OCI-LY3 (cell line): ENCODE measurements around the gene TRIM40.

Source experiments
- H2AFZ ChIP-seq: fragments of 200-600, 300-600 bp; shearing (Covaris generic); 2 replicates; pipeline ENCODE4 v1.6.0; 2014; ENCODE audit warnings: antibody characterized with exemption, low read depth, low read length
- H3K27ac ChIP-seq: fragments of 200-600, 300-600 bp; sonication (generic); 2 replicates; pipeline ENCODE4 v1.5.1; 2014; ENCODE audit warnings: mild to moderate bottlenecking, low read length, moderate library complexity, mixed read lengths
- H3K27me3 ChIP-seq: fragments of 200-600, 300-600 bp; sonication (generic); 2 replicates; pipeline ENCODE4 v1.6.1; 2014; ENCODE audit warnings: low read depth, low read length, mixed read lengths
- H3K36me3 ChIP-seq: fragments of 200-600, 300-600 bp; sonication (generic); replicated peaks from 2 replicates; pipeline ENCODE3; 2014; ENCODE audit warnings: low read depth, low read length, mixed read lengths
- H3K4me1 ChIP-seq: fragments of 300-600, 200-600 bp; sonication (generic); 2 replicates; pipeline ENCODE4 v1.6.1; 2014; ENCODE audit warnings: low read length, mixed read lengths
- H3K4me2 ChIP-seq: fragments of 200-600, 300-600 bp; sonication (generic); 2 replicates; pipeline ENCODE4 v1.6.1; 2014; ENCODE audit warnings: low read length, mixed read lengths
- H3K4me3 ChIP-seq: fragments of 300-600, 200-600 bp; sonication (generic); 2 replicates; pipeline ENCODE4 v1.5.1; 2014; ENCODE audit warnings: antibody characterized with exemption, mild to moderate bottlenecking, low read length, moderate library complexity
- H3K79me2 ChIP-seq: fragments of 300-600, 200-600 bp; shearing (Covaris generic); 2 replicates; pipeline ENCODE4 v1.6.1; 2014; ENCODE audit warnings: mild to moderate bottlenecking, low read length, mixed read lengths
- H3K9ac ChIP-seq: fragments of 300-600, 200-600 bp; shearing (Covaris generic); 2 replicates; pipeline ENCODE4 v1.6.0; 2014; ENCODE audit warnings: mild to moderate bottlenecking, low read length, moderate library complexity
- H3K9me3 ChIP-seq: fragments of 200-600, 300-600 bp; shearing (Covaris generic); 2 replicates; pipeline ENCODE4 v1.6.1; 2014; ENCODE audit warnings: low read length, mixed read lengths; ENCODE audit not compliant: insufficient read depth
- H4K20me1 ChIP-seq: fragments of 200-600, 300-600 bp; sonication (generic); 2 replicates; pipeline ENCODE4 v1.6.1; 2016; ENCODE audit warnings: low read length, mixed read lengths; ENCODE audit not compliant: insufficient read depth
- CTCF ChIP-seq: fragments of 200-600, 300-600 bp; sonication (generic); IDR thresholded peaks from 2 replicates; pipeline ENCODE4 v1.5.1; 2014; ENCODE audit warnings: antibody characterized with exemption, low read length, low read depth
- EZH2phosphoT487 ChIP-seq: fragments of 200-600 bp; shearing (Covaris generic); IDR thresholded peaks from 2 replicates; pipeline ENCODE4 v1.6.1; 2018; ENCODE audit warnings: antibody characterized with exemption, mixed run types, low read depth

Gene TRIM40

GRCh38 chr6:30093951-30094661 is 41.8 kb upstream of the TRIM40 start:
- H2AFZ ChIP-seq: no peak overlapping the region
- peaks cover 8% of the 10 kb centered on the region; the same call in 1 of the 2 replicates for H3K27me3 ChIP-seq
- H3K4me2 ChIP-seq: no peak overlapping the region
- no peak overlapping the region for H3K27ac ChIP-seq
- H3K79me2 ChIP-seq: no peaks in the 10 kb centered on the region
- H3K4me3 ChIP-seq: no peak overlapping the region
- no peaks in the 10 kb centered on the region for H3K9me3 ChIP-seq
- H3K36me3 ChIP-seq: no peaks in the 10 kb centered on the region
- no peak overlapping the region for H3K9ac ChIP-seq
- no peaks in the 10 kb centered on the region for H4K20me1 ChIP-seq
- H3K4me1 ChIP-seq: peaks cover 9% of the 10 kb centered on the region; the same call in 1 of the 2 replicates
- TF ChIP-seq CTCF: no peak

DNA sequence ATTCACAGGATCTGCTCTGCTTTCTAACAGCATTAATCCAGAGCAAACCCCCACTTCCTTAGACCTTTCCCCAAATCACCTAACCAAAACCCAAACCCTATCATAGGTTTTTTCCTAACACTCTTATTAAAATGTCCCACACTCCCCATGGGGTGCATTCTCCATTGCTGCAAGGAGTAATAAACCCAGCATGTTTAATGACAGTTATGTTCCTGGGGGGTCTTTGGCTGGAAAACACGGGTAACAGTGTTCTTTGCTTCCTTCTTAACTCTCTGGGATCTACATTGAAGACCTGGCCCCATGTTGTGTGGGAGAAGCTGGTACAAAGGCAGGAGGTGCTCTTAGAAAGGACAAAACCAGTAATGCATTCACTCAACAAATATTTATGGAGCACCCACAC is 39.1 kb upstream of the TRIM40 start:
- Histone ChIP-seq H3K4me3 (no peak overlapping the region), H3K4me1 (peaks cover 19% of the 10 kb centered on the region), H3K27me3 (peaks cover 25% of the 10 kb centered on the region), H4K20me1 (no peaks in the 10 kb centered on the region), H3K36me3 (no peaks in the 10 kb centered on the region), H2AFZ (no peak overlapping the region), H3K4me2 (no peak overlapping the region), H3K9ac (no peak overlapping the region), H3K27ac (no peak overlapping the region), H3K9me3 (no peaks in the 10 kb centered on the region), H3K79me2 (no peaks in the 10 kb centered on the region)
- TF ChIP-seq EZH2phosphoT487 (no peak), CTCF (no peak)

- Histone ChIP-seq H3K27ac (no peak overlapping the region), H3K9me3 (no peaks in the 10 kb centered on the region), H3K4me2 (no peak overlapping the region), H4K20me1 (no peaks in the 10 kb centered on the region), H3K9ac (no peak overlapping the region), H3K79me2 (no peaks in the 10 kb centered on the region), H3K36me3 (no peaks in the 10 kb centered on the region), H2AFZ (no peak overlapping the region), H3K4me3 (no peak overlapping the region), H3K4me1 (peaks cover 25% of the 10 kb centered on the region), H3K27me3 (peaks cover 24% of the 10 kb centered on the region)
- TF ChIP-seq EZH2phosphoT487: no peak
- no peak for TF ChIP-seq CTCF
These were observed 37.8 kb upstream of the TRIM40 start for GRCh38 chr6:30097902-30098768.

GRCh38 chr6:30100154-30100553 is 35.8 kb upstream of the TRIM40 start:
- Histone ChIP-seq H3K27me3 (peaks cover 22% of the 10 kb centered on the region), H3K9me3 (no peaks in the 10 kb centered on the region), H3K9ac (no peak overlapping the region), H2AFZ (no peak overlapping the region), H4K20me1 (no peaks in the 10 kb centered on the region), H3K27ac (no peak overlapping the region), H3K79me2 (no peaks in the 10 kb centered on the region), H3K4me1 (peaks cover 20% of the 10 kb centered on the region), H3K4me2 (no peak overlapping the region), H3K4me3 (no peak overlapping the region), H3K36me3 (no peaks in the 10 kb centered on the region)
- TF ChIP-seq EZH2phosphoT487: no peak
- TF ChIP-seq CTCF: no peak
